ENCODE results near the gene SDK2. TPM values are rescaled to one million over a fixed set of nuclear protein-coding genes. Genes with fewer than 3 reads are reported as not detected.

Gene SDK2
- total and polyA plus RNA-seq, 2 of the 4 experiments (the other 2 are of a cell fraction): under 0.01 to 0.03 TPM

- Histone ChIP-seq H3K4ac (ENCODE audit: low read depth, low read length) (no peak overlapping the region), H3K4me1 (ENCODE audit: control insufficient read depth, insufficient read depth, low read length) (no peaks in the 10 kb centered on the region), H3K27ac (ENCODE audit: insufficient read depth, low read length) (no peak overlapping the region), H2AK9ac (replicated peaks; ENCODE audit: low read depth, low read length, poor library complexity) (no peak overlapping the region), H4K20me1 (ENCODE audit: insufficient read depth, low read length) (no peaks in the 10 kb centered on the region), H3K9me3 (ENCODE audit: control insufficient read depth, insufficient read depth, low read length) (peaks cover 9% of the 10 kb centered on the region), H3K79me1 (ENCODE audit: low read depth in 1 of 2, low read length in 2 of 2) (no peaks in the 10 kb centered on the region), H2BK20ac (ENCODE audit: low read depth, low read length) (no peak overlapping the region), H2BK5ac (ENCODE audit: low read depth, low read length, poor library complexity, severe bottlenecking) (no peak overlapping the region), H2BK120ac (ENCODE audit: low read depth, low read length) (no peak overlapping the region), H3K14ac (replicated peaks; ENCODE audit: low read depth, low read length) (no peak overlapping the region), H2BK15ac (ENCODE audit: low read depth, low read length) (no peak overlapping the region), H4K8ac (ENCODE audit: low read depth in 2 of 2, low read length in 2 of 2) (no peak overlapping the region), H3K23ac (ENCODE audit: low read depth, low read length) (no peak overlapping the region), H3K18ac (ENCODE audit: low read depth, low read length) (no peak overlapping the region), H3K56ac (ENCODE audit: extremely low read depth, insufficient read depth, low read length) (no peak overlapping the region), H2AFZ (replicated peaks; ENCODE audit: low read length, poor library complexity) (no peak overlapping the region), H3K9ac (ENCODE audit: low read depth, low read length) (no peak overlapping the region), H3K4me3 (ENCODE audit: insufficient read depth, low read depth, low read length) (no peak overlapping the region), H3K9me1 (ENCODE audit: insufficient read depth, low read length) (no peaks in the 10 kb centered on the region), H3K27me3 (ENCODE audit: control insufficient read depth, insufficient read depth, low read length) (no peaks in the 10 kb centered on the region), H3K4me2 (ENCODE audit: low read depth, low read length) (no peak overlapping the region), H4K91ac (ENCODE audit: insufficient read depth, low read depth, low read length) (no peak overlapping the region), H4K5ac (ENCODE audit: low read depth, low read length) (no peak overlapping the region), H3K36me3 (ENCODE audit: control insufficient read depth, insufficient read depth, low read length) (no peaks in the 10 kb centered on the region), H2AK5ac (ENCODE audit: low read depth, low read length) (no peak overlapping the region)
- BruUV-seq (replicated peaks): no TSS peak
- dilution Hi-C loops (cut with HindIII; ENCODE audit: low sequenced_read_pairs, unreplicated experiment) (no loop called here), in situ Hi-C loops (cut with MboI; ENCODE audit: low sequenced_read_pairs) (no loop called here), intact Hi-C loops (cut with micrococcal nuclease) (no loop called here)
- CTCF ChIA-PET: no interaction called here
- TF ChIP-seq POLR2A (IDR thresholded peaks at IDR 0.05; ENCODE audit: low read depth, low read length) (no peak), CHD1 (IDR thresholded peaks at IDR 0.05; ENCODE audit: low read depth, low read length) (no peak), CTCF (conservative IDR thresholded peaks at IDR 0.05; ENCODE audit: low read depth, low read length) (no peak), FOS (IDR thresholded peaks at IDR 0.05; ENCODE audit: low read depth, low read length) (no peak), RCOR1 (IDR thresholded peaks at IDR 0.05; ENCODE audit: insufficient replicate concordance, low read length) (no peak), ELK1 (IDR thresholded peaks at IDR 0.05; ENCODE audit: borderline replicate concordance, low read depth, low read length) (no peak), MAFK (IDR thresholded peaks at IDR 0.05; ENCODE audit: low read depth, low read length) (no peak), BHLHE40 (IDR thresholded peaks at IDR 0.05; ENCODE audit: low read depth, low read length) (no peak), RAD21 (IDR thresholded peaks at IDR 0.05; ENCODE audit: low read length) (no peak), USF2 (IDR thresholded peaks at IDR 0.05; ENCODE audit: low read depth, low read length) (no peak), MAZ (IDR thresholded peaks at IDR 0.05; ENCODE audit: borderline replicate concordance, low read depth, low read length) (no peak), NFE2L2 (IDR thresholded peaks at IDR 0.05; ENCODE audit: low read depth, low read length) (no peak), RFX5 (IDR thresholded peaks at IDR 0.05; ENCODE audit: low read depth, low read length) (no peak), SMC3 (IDR thresholded peaks at IDR 0.05; ENCODE audit: low read depth, low read length) (no peak), CEBPB (IDR thresholded peaks at IDR 0.05; ENCODE audit: low read depth, low read length) (no peak), MXI1 (IDR thresholded peaks at IDR 0.05; ENCODE audit: borderline replicate concordance, low read depth, low read length) (no peak)
- WGBS, 2 experiments (ENCODE audit: extremely low coverage in 2 of 2, insufficient read length in 1 of 2): 100% methylated on average over 1 of the region's 7 CpGs; no CpG with 5 or more reads in 1 of the 2 experiments
- ATAC-seq (ENCODE audit: low read depth) (no peak), DNase-seq (no peak)
- POLR2A ChIA-PET (ENCODE audit: unreplicated experiment): no interaction called here
Observed at GRCh38 chr17:73625006-73625405, 19.2 kb downstream of the SDK2 start.
